WTC11 (cell line): ENCODE data around the gene CLHC1.
"Not testable (repeated sequence)": the region's sequence is repeated elsewhere in the genome, so short reads cannot be mapped to it uniquely, and the experiment has no call there.

Experiments used
- CREB1 ChIP-seq: sonication (generic); formaldehyde crosslinking; IDR thresholded peaks from 2 replicates; pipeline ENCODE4 v1.8.0; 2023; ENCODE audit warnings: mild to moderate bottlenecking, missing genetic modification reagents
- CTCF ChIP-seq: fragments of 200-600 bp; IDR thresholded peaks from 2 replicates; pipeline ENCODE4 v1.8.0; 2022; ENCODE audit warnings: antibody characterized with exemption
- E2F4 ChIP-seq: sonication (generic); formaldehyde crosslinking; IDR thresholded peaks from 2 replicates; pipeline ENCODE4 v1.8.1; 2022; ENCODE audit warnings: low read depth, mild to moderate bottlenecking, moderate library complexity, missing genetic modification reagents, borderline replicate concordance
- ELF4 ChIP-seq: sonication (generic); formaldehyde crosslinking; IDR thresholded peaks from 2 replicates; pipeline ENCODE4 v1.8.1; 2022; ENCODE audit warnings: low read depth, mild to moderate bottlenecking, moderate library complexity, missing genetic modification reagents
- ESRRA ChIP-seq: sonication (generic); formaldehyde crosslinking; IDR thresholded peaks from 2 replicates; pipeline ENCODE4 v1.8.1; 2022; ENCODE audit warnings: mild to moderate bottlenecking, missing genetic modification reagents, borderline replicate concordance
- KAT7 ChIP-seq: sonication (generic); formaldehyde crosslinking; IDR thresholded peaks from 2 replicates; pipeline ENCODE4 v1.8.1; 2023; ENCODE audit warnings: missing genetic modification reagents, mild to moderate bottlenecking, borderline replicate concordance
- MXD4 ChIP-seq: fragments of 250-450 bp; sonication (Bioruptor Pico); IDR thresholded peaks from 2 replicates; pipeline ENCODE4 v1.8.0; 2021; ENCODE audit warnings: mild to moderate bottlenecking, moderate library complexity, borderline replicate concordance
- USF1 ChIP-seq: sonication (generic); formaldehyde crosslinking; IDR thresholded peaks from 2 replicates; pipeline ENCODE4 v1.8.0; 2022; ENCODE audit warnings: mild to moderate bottlenecking, missing genetic modification reagents
- ZNF512 ChIP-seq: sonication (generic); formaldehyde crosslinking; IDR thresholded peaks from 2 replicates; pipeline ENCODE4 v1.8.1; 2022; ENCODE audit warnings: missing genetic modification reagents, borderline replicate concordance
- ZNF671 ChIP-seq: fragments of 250-450 bp; sonication (Bioruptor Pico); IDR thresholded peaks from 2 replicates; pipeline ENCODE4 v1.8.0; 2021; ENCODE audit warnings: mild to moderate bottlenecking

GRCh38 chr2:55191888-55192287 lies 40.2 kb downstream of the CLHC1 start:
- TF ChIP-seq CTCF; CREB1; E2F4 (CRISPR knock-in tag); KAT7 (CRISPR knock-in tag); ZNF671 (CRISPR knock-in tag); ZNF512; ESRRA (CRISPR knock-in tag); USF1 (CRISPR knock-in tag); MXD4; ELF4 (CRISPR knock-in tag): not testable (repeated sequence)
